H54 (cell line): ENCODE results near the gene CAPS.
"Not testable (repeated sequence)": the region's sequence is repeated elsewhere in the genome, so short reads cannot be mapped to it uniquely, and the experiment has no call there.

Experiments used
- DNase-seq: peaks from one replicate; pipeline ENCODE4 v3.0.0; 2011; ENCODE audit warnings: low spot score, mixed read lengths; ENCODE audit not compliant: insufficient read length
- FAIRE-seq: peaks from 3 replicates; lab custom pipeline; 2011; peaks lifted over from hg19 to GRCh38; lab: Jason Lieb, UNC
- POLR2A ChIP-seq: IDR thresholded peaks from 2 replicates; pipeline ENCODE4 v1.6.1; 2011; ENCODE audit warnings: low read depth, mild to moderate bottlenecking, low read length

Gene CAPS

GRCh38 chr19:5913739-5914357 is at the start of gene CAPS:
Gene CAPS, plus strand, starts transcription at chr19:5914254. Its CDS starts 153 bp downstream, at chr19:5914407.
- DNase-seq: peak; percentile 97
- FAIRE-seq: peak; percentile 92
- no peak for TF ChIP-seq POLR2A

GRCh38 chr19:5864725-5865486 is 49.1 kb upstream of the CAPS start:
- DNase-seq (no peak), FAIRE-seq (no peak)
- TF ChIP-seq POLR2A: no peak

- TF ChIP-seq POLR2A: no peak
- no peak for FAIRE-seq
- DNase-seq: no peak
Observed at GRCh38 chr19:5865772-5866171, 48.3 kb upstream of the CAPS start.

GRCh38 chr19:5867201-5868136 is 46.6 kb upstream of the CAPS start:
- no peak for TF ChIP-seq POLR2A
- DNase-seq (no peak), FAIRE-seq (no peak)

GRCh38 chr19:5870986-5871394 is 43.1 kb upstream of the CAPS start:
- FAIRE-seq (no peak), DNase-seq (no peak)
- TF ChIP-seq POLR2A: no peak

- DNase-seq (no peak), FAIRE-seq (no peak)
- TF ChIP-seq POLR2A: no peak
Observed at GRCh38 chr19:5873617-5874199, 40.3 kb upstream of the CAPS start.

GRCh38 chr19:5874496-5874895 is 39.6 kb upstream of the CAPS start:
- not testable (repeated sequence) for FAIRE-seq
- peak; percentile 64 for DNase-seq

GRCh38 chr19:5877427-5877826 is 36.6 kb upstream of the CAPS start:
- FAIRE-seq (no peak), DNase-seq (no peak)
- no peak for TF ChIP-seq POLR2A

- no peak for TF ChIP-seq POLR2A
- DNase-seq (no peak), FAIRE-seq (no peak)
Observed at GRCh38 chr19:5877882-5878281, 36.2 kb upstream of the CAPS start.

- no peak for TF ChIP-seq POLR2A
- DNase-seq: no peak
- no peak for FAIRE-seq
Observed at GRCh38 chr19:5880196-5880595, 33.9 kb upstream of the CAPS start.

- no peak for TF ChIP-seq POLR2A
- no peak for FAIRE-seq
- no peak for DNase-seq
Observed at GRCh38 chr19:5880604-5881078, 33.4 kb upstream of the CAPS start.

- no peak for TF ChIP-seq POLR2A
- no peak for DNase-seq
Observed at GRCh38 chr19:5881543-5882299, 32.3 kb upstream of the CAPS start.

More at GRCh38 chr19:5881543-5882299, 32.3 kb upstream of the CAPS start:
- FAIRE-seq: no peak
